SH-SY5Y (cell line): ENCODE data around the gene ITPR1.

Source experiments
- GATA2 ChIP-seq: IDR thresholded peaks from 2 replicates; pipeline ENCODE4 v1.6.1; 2011; ENCODE audit warnings: mild to moderate bottlenecking, low read depth, low read length
- GATA3 ChIP-seq: IDR thresholded peaks from 2 replicates; pipeline ENCODE4 v1.6.1; 2011; ENCODE audit warnings: low read depth, mild to moderate bottlenecking, low read length, moderate library complexity

GRCh38 chr3:4807381-4808280 lies 314.5 kb downstream of the ITPR1 start:
- TF ChIP-seq GATA3 (no peak), GATA2 (no peak)
